BE2C (cell line): ENCODE data around the gene STK31.
"Not testable (repeated sequence)": the region's sequence is repeated elsewhere in the genome, so short reads cannot be mapped to it uniquely, and the experiment has no call there.

Experiments
- DNase-seq: peaks from one replicate; pipeline ENCODE4 v3.0.0-alpha.2; 2020
- H3K27me3 ChIP-seq: fragments of 250-450 bp; sonication (Bioruptor Pico); 2 replicates; pipeline ENCODE4 v1.5.1; 2020; ENCODE audit warnings: mild to moderate bottlenecking
- H3K36me3 ChIP-seq: fragments of 250-450 bp; sonication (Bioruptor Pico); 2 replicates; pipeline ENCODE4 v1.5.1; 2020; ENCODE audit warnings: mild to moderate bottlenecking
- H3K4me1 ChIP-seq: fragments of 250-450 bp; sonication (Bioruptor Pico); 2 replicates; pipeline ENCODE4 v1.5.1; 2020
- H3K4me3 ChIP-seq: 2 replicates; pipeline ENCODE4 v1.5.1; 2011; ENCODE audit warnings: low read depth, low read length
- H3K9me3 ChIP-seq: fragments of 250-450 bp; sonication (Bioruptor Pico); 2 replicates; pipeline ENCODE4 v1.5.1; 2020
- CTCF ChIP-seq: IDR thresholded peaks from 2 replicates; pipeline ENCODE4 v1.5.1; 2012; ENCODE audit warnings: mild to moderate bottlenecking, low read depth, low read length

The STK31 gene

DNA sequence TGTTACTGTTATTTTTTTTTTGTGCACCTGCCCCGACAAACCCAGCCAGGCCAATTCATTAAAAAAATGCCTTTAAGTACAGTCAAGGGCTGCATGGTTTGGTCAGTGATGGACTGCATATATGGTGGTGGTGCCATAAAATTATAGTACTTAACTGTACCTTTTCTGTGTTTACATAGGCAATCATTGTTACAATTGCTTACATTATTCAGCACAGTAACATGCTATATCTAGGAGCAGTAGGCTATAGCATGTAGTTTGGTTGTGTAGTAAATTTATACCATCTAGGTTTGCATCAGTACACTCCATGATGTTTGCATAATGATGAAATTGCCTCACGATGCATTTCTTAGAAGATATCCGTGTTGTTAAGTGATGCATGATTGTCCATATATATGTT, 58.0 kb downstream of the STK31 start:
- no peak for DNase-seq
- no peak for TF ChIP-seq CTCF

GRCh38 chr7:23779185-23779800, 69.3 kb downstream of the STK31 start:
- H3K9me3 ChIP-seq, H3K27me3 ChIP-seq, H3K4me1 ChIP-seq, DNase-seq, H3K36me3 ChIP-seq, H3K4me3 ChIP-seq: not testable (repeated sequence)

More for the DNA sequence above, 58.0 kb downstream of the STK31 start:
- Histone ChIP-seq H3K9me3 (no peaks in the 10 kb centered on the region), H3K4me1 (no peaks in the 10 kb centered on the region), H3K4me3 (no peak overlapping the region), H3K36me3 (no peaks in the 10 kb centered on the region), H3K27me3 (no peaks in the 10 kb centered on the region; the same call in 1 of the 2 replicates)

GRCh38 chr7:23783115-23783514, 73.1 kb downstream of the STK31 start:
- no peak for TF ChIP-seq CTCF
- Histone ChIP-seq H3K4me1 (no peaks in the 10 kb centered on the region), H3K4me3 (no peak overlapping the region), H3K9me3 (no peaks in the 10 kb centered on the region), H3K27me3 (no peaks in the 10 kb centered on the region), H3K36me3 (no peaks in the 10 kb centered on the region)
- DNase-seq, result no peak

- H3K36me3 ChIP-seq, result no peaks in the 10 kb centered on the region
Measured at GRCh38 chr7:23787272-23787671, 77.3 kb downstream of the STK31 start.

GRCh38 chr7:23788843-23789242, 78.8 kb downstream of the STK31 start:
- Histone ChIP-seq H3K27me3 (no peaks in the 10 kb centered on the region), H3K36me3 (no peaks in the 10 kb centered on the region), H3K9me3 (no peaks in the 10 kb centered on the region), H3K4me1 (no peaks in the 10 kb centered on the region), H3K4me3 (no peak overlapping the region)
- TF ChIP-seq CTCF, result no peak
- no peak for DNase-seq

More at GRCh38 chr7:23787272-23787671, 77.3 kb downstream of the STK31 start:
- DNase-seq, result no peak
- no peaks in the 10 kb centered on the region for H3K9me3 ChIP-seq
- H3K27me3 ChIP-seq, result no peaks in the 10 kb centered on the region
- no peak overlapping the region for H3K4me3 ChIP-seq
- H3K4me1 ChIP-seq, result no peaks in the 10 kb centered on the region
- TF ChIP-seq CTCF, result no peak

- no peak for DNase-seq
- Histone ChIP-seq H3K4me1 (no peaks in the 10 kb centered on the region), H3K36me3 (no peaks in the 10 kb centered on the region), H3K27me3 (no peaks in the 10 kb centered on the region), H3K9me3 (no peaks in the 10 kb centered on the region), H3K4me3 (no peak overlapping the region)
- no peak for TF ChIP-seq CTCF
Measured at GRCh38 chr7:23791721-23792120, 81.7 kb downstream of the STK31 start.
